Fibroblast of mammary gland (primary cell): ENCODE measurements around the gene FAN1.

Experiments used
- DNase-seq: peaks from one replicate; pipeline ENCODE4 v3.0.0-alpha.2; 2010; ENCODE audit warnings: low read depth
- H3K4me3 ChIP-seq: 2 replicates; pipeline ENCODE4 v1.5.1; 2011; ENCODE audit warnings: low read depth, mild to moderate bottlenecking, low read length, moderate library complexity; ENCODE audit not compliant: control insufficient read depth
- TF ChIP-seq, protein P1 (sequence below): conservative IDR thresholded peaks from 2 replicates; pipeline ENCODE4 v1.5.1; 2011; ENCODE audit warnings: low read depth, low read length, inconsistent platforms; ENCODE audit not compliant: control insufficient read depth, insufficient read depth

The FAN1 gene

DNA sequence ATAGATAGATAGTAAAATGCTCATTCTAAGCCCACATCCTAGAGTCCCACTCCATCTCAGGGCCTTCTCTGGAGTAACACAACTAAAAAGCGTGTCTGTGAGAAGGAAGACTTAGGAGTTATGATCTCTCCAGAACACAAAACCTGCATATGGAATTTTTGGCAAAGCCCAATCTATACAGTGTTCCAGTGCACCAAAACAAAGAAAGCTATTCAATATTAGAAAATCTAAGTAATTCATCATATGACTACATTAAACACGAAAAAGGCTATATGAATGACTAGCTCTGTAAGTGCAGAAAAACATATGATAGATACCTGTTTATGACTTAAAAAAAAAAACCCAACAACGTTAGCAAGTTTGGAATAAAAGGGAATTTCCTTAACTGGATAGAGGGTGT is 60.0 kb downstream of the FAN1 start:
- DNase-seq: no peak
- no peak overlapping the region for H3K4me3 ChIP-seq
- TF ChIP-seq, protein P1, sequence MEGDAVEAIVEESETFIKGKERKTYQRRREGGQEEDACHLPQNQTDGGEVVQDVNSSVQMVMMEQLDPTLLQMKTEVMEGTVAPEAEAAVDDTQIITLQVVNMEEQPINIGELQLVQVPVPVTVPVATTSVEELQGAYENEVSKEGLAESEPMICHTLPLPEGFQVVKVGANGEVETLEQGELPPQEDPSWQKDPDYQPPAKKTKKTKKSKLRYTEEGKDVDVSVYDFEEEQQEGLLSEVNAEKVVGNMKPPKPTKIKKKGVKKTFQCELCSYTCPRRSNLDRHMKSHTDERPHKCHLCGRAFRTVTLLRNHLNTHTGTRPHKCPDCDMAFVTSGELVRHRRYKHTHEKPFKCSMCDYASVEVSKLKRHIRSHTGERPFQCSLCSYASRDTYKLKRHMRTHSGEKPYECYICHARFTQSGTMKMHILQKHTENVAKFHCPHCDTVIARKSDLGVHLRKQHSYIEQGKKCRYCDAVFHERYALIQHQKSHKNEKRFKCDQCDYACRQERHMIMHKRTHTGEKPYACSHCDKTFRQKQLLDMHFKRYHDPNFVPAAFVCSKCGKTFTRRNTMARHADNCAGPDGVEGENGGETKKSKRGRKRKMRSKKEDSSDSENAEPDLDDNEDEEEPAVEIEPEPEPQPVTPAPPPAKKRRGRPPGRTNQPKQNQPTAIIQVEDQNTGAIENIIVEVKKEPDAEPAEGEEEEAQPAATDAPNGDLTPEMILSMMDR: no peak

DNA sequence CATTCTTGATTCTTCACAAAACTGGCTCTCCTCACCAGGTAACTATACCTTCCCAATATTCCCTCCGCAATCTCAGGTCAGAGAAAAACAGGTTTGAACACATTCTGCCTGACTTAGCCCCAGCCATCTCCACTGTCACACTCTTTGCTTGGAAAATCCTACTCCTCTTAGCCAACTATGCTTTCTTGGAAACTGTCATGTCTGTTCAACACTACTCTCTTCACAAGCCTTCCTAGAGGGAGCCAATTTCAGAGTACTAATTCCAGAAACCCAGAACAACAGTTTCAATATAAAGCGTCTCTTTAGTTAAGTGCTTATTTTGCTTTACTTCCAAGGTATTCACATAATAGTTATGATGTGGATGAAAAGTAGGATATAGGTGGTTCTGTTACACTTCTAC is 66.0 kb downstream of the FAN1 start:
- DNase-seq: no peak
- TF ChIP-seq, protein P1: no peak

DNA sequence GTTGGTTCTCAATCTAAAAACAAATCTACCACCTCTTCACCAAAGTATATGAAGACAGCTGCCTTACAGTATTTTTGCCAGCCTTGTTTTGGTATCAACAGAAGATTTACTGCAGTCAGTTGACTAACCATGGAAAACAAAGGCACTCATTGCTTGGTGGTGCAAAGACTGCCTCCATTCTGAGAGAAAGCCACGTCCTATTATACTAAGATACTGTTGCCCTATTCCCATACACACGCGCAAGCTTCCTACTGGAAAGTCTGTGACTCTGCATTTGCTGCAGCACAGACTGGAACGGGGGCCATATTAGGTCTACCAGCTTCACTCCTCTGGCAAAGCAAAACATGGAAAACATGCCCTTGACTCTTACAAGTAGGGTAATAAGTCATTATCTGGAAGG is 69.7 kb downstream of the FAN1 start:
- TF ChIP-seq, protein P1: no peak
- no peak for DNase-seq
- H3K4me3 ChIP-seq: no peak overlapping the region

More for the DNA sequence above, 66.0 kb downstream of the FAN1 start:
- no peak overlapping the region for H3K4me3 ChIP-seq

GRCh38 chr15:30974112-30974511 is 70.4 kb downstream of the FAN1 start:
- TF ChIP-seq, protein P1: no peak
- no peak for DNase-seq
- no peak overlapping the region for H3K4me3 ChIP-seq

GRCh38 chr15:30978328-30978727 is 74.6 kb downstream of the FAN1 start:
- no peak overlapping the region for H3K4me3 ChIP-seq
- TF ChIP-seq, protein P1: no peak
- no peak for DNase-seq

GRCh38 chr15:30979457-30979856 is 75.7 kb downstream of the FAN1 start:
- H3K4me3 ChIP-seq: no peak overlapping the region
- TF ChIP-seq, protein P1: no peak
- no peak for DNase-seq

DNA sequence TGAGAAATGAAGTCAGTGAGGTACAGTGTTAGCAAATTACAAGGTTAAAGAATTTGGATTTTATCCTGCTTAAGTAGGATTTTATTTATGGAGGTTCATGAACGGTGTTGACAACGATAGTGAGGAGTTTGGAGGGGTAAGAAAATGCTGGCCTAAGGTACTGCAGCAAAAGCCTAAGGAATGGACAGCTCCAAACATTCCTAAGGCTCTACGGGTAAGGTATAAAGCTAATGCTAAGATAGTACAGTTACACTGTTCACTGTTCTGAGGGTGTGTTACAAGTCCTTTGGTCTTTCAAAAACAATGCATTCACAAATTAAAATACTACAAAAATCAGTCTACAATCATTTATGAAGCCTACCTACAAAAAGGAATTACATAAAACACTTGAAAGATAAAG is 80.4 kb downstream of the FAN1 start:
- TF ChIP-seq, protein P1: no peak
- no peak for DNase-seq

More for the DNA sequence above, 80.4 kb downstream of the FAN1 start:
- no peak overlapping the region for H3K4me3 ChIP-seq
